ENCODE results near the gene NUMBL.
A peak's percentile ranks its signal among the peaks of the same experiment; 100 is the strongest.

GRCh38 chr19:40718774-40719391 lies 28.4 kb upstream of the NUMBL start:
- TF ChIP-seq CTCF (IDR thresholded peaks at IDR 0.05), result no peak
- TF ChIP-seq POLR2A (IDR thresholded peaks at IDR 0.05), result no peak
- peak in 2 of 3 donors; percentile 68 to 83 for TF ChIP-seq POLR2AphosphoS5 (IDR thresholded peaks at IDR 0.05)
- TF ChIP-seq EP300 (IDR thresholded peaks at IDR 0.05), result no peak
